Fibroblast of skin of right biceps (primary cell): ENCODE results near the gene FBRS.
"Not testable (repeated sequence)": the region's sequence is repeated elsewhere in the genome, so short reads cannot be mapped to it uniquely, and the experiment has no call there.

Experiments used
- DNase-seq: peaks from one replicate; pipeline ENCODE4 v3.0.0-alpha.2; 2013

Gene FBRS

GRCh38 chr16:30700491-30700890 lies 42.3 kb downstream of the FBRS start:
- no peak for DNase-seq

GRCh38 chr16:30700971-30701370 lies 42.7 kb downstream of the FBRS start:
- DNase-seq, result no peak

DNA sequence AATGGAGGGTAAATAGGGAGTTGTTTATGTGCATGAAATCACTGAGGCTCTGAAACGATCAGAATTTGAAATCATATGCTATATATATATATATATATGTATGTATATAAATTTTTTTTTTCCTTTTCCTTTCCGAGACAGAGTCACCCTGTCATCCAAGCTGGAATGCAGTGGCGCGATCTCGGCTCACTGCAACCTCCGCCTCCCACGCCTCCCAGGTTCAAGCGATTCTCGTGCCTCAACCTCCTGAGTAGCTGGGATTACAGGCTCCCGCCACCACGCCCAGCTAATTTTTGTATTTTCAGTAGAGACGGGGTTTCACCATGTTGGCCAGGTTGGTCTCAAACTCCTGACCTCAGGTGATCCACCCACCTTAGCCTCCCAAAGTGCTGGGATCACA lies 44.8 kb downstream of the FBRS start:
- not testable (repeated sequence) for DNase-seq

GRCh38 chr16:30703971-30704370 lies 45.7 kb downstream of the FBRS start:
- DNase-seq, result no peak

DNA sequence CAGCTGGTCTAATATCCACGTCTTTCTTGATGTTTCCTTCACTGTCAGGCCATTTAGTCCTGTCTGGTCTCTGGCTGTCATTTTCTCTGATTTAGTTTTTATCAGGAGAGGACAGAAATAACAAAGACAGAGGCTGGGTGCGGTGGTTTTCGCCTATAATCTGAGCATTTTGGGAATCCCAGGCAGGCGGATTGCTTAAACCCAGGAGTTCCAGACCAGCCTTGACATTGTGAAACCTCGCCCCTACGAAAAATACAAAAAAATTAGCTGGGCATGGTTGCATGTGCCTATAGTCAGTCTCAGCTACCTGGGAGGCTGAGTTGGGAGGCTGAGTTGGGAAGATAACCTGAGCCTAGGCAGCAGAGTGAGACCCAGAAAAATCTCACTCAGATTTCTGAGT lies 47.8 kb downstream of the FBRS start:
- DNase-seq, result no peak

- DNase-seq, result no peak
These were observed 52.7 kb downstream of the FBRS start for GRCh38 chr16:30710971-30711370.

GRCh38 chr16:30711712-30712111 lies 53.5 kb downstream of the FBRS start:
- no peak for DNase-seq

DNA sequence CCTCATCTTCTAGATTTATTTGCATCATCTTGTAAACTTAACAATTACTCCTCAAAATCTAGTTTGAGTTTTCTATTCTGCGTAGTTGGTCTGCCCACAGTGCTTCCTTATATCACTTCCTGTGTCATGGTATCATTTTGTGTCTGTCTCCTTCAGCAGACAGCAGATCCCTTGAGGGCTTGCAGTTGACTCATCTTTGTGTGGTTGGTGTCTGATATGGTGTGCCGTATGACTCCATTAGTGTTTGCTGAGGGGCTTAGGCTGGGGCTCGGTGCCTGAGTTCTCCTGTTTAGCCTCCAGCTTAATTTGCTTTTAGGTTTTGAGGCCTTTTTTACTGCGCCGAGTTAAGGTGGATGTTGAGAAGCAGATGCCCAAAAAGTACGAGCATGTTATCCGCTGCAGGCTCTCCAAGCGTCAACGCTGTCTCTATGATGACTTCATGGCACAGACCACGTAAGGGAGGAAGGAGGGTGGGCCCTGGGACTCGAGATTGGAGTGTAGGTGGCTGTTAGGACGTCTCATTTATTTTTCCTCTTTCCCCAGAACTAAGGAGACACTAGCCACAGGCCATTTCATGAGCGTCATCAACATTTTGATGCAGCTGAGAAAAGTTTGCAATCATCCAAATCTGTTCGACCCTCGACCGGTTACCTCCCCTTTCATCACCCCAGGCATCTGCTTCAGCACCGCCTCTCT lies 57.7 kb downstream of the FBRS start:
- peak; percentile 52 for DNase-seq

DNA sequence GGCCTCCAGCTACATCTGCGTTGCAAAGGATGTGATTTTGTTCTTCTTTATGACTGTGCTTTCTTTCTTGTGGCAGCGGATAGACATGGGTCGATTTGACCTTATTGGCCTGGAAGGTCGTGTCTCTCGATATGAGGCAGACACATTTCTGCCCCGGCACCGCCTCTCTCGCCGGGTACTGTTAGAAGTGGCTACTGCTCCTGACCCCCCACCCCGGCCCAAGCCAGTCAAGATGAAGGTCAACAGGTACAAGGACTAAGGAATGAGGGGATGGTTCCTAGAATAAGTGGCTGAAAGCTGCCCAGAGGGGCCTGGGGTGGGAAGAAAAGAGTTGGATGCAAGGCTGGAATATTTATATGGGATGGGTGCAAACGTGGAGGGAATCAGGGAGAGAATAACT lies 61.9 kb downstream of the FBRS start:
- DNase-seq, result no peak
